HG03066 (cell line): Measurements from ENCODE around the gene LCOR.
A peak's percentile ranks its signal among the peaks of the same experiment; 100 is the strongest.

Experiments
- ATAC-seq: cut with Tn5 transposase; IDR thresholded peaks from one replicate; pipeline ENCODE4 v1.9.1; 2021; ENCODE audit warnings: low read depth; ENCODE audit not compliant: unreplicated experiment

The LCOR gene

DNA sequence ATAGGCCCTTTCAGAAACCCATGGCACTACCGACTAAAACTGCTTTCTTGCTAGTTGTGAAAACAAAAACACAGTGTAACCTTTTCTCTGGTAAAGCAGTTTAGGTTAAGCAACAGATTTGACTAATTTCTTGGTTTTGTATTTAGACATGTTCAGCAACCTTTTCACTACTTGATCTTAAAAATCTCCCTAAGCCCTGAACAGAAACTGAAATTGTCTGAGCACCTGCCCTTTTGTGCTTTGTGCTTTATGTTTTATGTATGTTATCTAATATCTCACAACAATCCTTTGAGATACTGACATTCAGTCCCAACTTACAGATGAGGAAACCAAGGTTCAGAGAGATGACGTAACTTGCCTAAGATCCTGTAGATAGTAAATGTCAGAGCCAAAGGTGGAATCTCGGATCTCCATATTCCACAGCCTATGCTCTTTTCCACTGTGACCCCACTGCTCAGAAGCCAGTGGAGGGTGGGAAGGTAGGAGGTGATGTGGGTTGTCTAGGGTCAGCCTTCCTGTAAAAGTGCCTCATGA, 146.6 kb downstream of the LCOR start:
- ATAC-seq: no peak

DNA sequence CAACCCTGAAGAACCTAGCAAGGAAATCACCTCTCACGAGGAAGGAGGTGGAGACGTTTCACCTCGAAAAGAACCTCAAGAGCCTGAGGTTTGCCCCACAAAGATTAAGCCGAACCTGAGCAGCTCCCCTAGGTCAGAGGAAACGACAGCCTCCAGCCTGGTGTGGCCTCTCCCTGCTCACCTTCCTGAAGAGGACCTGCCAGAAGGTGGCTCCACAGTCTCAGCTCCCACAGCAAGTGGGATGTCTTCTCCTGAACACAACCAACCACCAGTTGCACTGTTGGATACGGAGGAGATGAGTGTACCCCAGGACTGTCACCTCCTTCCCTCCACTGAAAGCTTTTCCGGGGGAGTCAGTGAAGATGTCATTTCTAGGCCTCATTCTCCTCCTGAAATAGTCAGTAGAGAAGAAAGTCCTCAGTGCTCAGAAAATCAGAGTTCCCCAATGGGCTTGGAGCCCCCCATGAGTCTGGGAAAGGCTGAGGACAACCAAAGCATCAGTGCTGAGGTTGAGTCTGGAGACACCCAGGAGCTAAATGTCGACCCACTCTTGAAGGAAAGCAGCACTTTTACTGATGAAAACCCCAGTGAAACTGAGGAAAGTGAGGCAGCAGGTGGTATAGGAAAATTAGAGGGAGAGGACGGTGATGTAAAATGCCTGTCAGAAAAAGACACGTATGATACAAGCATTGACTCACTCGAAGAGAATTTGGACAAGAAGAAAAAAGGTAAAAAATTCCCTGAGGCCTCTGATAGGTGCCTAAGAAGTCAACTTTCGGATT, 150.2 kb downstream of the LCOR start:
- no peak for ATAC-seq

DNA sequence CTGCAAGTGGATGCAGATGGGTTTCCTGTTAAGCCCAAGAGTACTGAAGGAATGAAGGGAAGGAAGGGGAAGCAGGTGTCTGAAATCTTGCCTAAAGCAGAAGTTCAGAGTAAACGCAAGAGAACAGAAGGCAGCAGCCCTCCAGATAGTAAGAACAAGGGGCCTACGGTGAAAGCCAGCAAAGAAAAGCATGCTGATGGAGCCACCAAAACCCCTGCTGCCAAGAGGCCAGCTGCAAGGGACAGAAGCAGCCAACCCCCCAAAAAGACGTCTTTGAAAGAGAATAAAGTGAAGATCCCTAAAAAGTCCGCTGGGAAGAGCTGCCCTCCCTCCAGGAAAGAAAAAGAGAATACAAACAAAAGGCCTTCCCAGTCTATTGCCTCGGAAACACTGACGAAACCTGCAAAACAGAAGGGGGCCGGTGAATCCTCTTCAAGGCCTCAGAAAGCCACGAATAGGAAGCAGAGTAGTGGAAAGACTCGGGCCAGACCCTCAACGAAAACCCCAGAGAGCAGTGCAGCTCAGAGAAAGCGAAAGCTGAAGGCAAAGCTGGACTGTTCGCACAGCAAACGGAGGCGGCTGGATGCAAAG, 152.5 kb downstream of the LCOR start:
- ATAC-seq: peak; percentile 68

DNA sequence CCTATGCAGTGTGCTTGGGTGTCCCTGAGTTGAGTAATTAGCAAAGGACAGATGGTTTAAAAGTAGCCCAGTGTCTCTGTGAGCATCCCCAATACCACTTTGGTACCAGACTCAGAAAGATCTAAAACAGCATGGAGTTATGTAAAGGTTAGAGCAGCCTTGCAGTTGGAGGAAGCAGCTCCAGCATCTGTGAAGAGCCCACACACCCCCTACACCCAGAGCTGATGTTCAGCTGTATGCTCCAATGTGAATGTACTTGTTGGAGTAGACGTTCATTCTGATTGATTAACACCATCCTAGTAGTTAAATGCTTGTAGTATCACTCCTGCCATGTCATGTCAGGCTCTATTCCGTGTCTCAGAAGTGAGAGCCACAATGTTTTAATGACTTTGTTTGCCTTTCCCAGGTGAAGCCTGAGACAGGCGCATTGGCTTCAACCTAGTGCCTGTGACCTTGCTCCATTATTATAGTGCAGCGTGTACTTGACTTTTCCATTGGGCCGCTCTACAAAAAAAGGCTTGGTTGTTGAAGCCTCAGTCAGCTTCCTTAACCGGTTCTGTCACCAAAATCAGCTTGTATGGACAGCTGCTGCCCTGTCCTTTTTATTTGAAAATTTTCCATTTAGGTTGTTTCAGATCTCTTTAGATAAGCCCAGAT, 154.2 kb downstream of the LCOR start:
- no peak for ATAC-seq

DNA sequence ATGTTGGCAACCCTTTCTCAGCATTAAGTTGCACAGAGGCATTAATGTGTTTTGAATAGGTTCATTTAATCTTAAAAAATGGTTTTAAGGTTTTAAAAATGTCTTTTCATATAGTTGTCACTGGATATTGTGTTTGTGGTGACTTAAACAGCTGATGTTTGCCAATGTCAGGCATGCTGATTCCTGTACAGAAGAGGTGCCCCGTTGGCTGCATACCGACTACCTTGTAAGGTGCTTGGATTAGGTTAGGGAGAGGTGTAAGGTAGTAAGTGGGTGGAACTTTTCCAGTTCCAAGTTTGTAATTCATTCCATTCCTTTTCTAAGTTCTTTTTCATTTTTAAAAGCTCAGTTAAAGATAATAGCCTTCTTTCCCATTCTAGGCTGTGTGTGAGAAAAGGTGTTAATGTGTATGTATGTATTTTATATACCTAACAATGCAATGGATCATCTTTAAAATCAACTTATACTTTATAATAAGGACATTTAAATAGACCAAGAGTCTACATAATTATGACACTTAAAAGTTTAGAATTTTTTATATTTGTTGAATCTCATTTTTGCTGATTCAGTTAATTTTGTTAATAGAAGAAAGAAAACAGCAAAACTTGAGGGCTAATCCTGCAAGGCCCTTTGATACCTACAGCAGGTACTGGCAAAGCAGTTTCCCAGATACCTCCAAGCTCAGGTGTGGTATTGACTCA, 155.2 kb downstream of the LCOR start:
- ATAC-seq: no peak

DNA sequence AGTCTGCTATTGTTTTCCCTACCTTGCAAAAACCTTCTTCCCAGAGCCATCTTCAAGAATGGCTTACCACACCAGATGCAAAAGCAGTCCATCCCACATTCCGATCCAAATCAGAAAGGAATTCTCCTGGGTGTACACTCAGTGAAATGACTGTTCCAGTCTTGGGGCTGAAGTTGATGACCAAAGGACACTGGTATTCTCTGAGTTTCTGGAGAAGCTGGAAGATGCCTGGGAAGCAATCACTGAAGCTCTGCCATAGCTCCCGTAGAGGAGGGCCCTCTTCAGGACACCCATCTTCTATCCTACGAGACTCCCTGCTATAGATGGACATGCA, 155.7 kb downstream of the LCOR start:
- no peak for ATAC-seq

DNA sequence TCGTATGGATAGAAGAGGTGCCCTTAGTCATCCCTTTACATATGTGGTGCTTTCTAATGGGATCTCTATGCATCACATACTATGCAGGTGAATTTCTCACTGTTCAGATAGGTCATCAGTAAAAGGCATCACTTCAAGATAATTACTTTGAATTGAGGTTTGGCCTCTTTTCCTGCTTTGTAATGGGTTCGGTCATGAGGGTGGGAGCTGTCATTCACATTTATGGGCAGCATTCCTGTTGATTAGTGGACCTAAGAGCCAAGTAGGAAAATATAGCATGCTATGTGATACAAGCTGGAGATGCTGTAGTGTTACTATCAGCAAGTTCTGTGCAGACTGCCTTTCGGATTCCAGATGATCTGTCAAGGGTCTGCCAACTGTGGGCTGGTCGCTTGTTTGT, 156.3 kb downstream of the LCOR start:
- ATAC-seq: no peak

DNA sequence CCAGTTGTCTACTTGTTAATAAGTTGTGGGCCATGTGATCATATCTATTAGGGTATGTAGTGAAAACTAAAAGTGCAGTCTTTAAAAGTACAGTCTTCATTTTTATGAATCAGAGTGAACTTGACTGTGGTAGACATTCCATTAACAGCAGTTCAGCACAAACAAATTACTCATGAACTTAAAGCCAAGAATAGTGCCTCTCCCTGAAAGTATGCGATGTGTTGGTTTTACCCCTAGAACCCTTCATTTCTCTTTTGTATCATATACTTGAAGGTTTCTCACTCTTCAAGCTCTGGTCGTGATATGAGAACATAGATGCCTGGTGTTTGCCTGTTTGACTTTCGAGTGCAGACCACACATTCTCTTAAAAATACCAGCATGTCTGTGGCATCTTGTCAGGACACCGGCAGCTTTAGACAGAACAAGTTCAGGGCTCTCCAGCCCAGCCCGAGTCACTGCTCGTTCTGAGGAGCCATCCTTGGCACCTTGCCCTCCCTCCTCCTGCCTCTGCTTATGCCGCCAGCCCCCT, 159.3 kb downstream of the LCOR start:
- peak; percentile 56 for ATAC-seq

DNA sequence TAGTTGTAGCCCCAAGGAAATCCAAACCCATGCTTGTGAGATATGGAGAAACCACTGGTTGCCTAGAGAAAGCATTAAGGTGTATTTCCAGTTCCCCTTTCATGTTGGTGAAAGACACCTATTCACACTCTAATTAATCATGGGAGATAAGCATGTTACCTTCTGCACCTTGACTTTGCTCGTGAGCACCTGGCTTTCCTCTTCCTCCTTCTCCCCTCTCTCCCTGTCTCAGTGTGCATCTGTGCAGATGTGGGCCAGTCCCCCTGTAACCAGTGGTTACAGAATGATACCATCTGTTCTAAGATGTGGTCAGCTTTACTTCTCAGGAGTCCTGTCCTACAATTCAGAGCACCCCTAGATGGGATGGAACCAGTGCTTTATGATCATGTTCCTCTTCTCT, 160.6 kb downstream of the LCOR start:
- ATAC-seq: peak; percentile 73

DNA sequence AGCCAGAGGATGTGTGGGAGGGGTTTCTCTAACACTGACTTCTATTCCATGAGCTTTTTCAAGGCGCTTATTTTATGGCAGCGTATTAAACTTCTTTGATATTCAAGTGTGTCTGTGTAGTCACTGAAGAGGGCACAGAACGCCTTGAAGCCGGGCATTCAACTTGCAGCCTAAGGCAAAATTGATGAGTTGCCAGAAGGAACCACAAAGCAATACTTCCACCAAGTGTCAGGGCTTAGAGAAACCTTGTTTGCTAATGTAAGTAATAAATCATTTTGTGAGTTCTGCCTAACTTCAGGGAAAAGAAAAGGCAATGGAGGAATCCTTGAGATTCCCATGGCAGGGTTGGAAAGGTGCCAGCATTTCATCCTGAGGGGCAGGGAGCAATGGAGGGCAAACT, 163.8 kb downstream of the LCOR start:
- ATAC-seq: no peak

DNA sequence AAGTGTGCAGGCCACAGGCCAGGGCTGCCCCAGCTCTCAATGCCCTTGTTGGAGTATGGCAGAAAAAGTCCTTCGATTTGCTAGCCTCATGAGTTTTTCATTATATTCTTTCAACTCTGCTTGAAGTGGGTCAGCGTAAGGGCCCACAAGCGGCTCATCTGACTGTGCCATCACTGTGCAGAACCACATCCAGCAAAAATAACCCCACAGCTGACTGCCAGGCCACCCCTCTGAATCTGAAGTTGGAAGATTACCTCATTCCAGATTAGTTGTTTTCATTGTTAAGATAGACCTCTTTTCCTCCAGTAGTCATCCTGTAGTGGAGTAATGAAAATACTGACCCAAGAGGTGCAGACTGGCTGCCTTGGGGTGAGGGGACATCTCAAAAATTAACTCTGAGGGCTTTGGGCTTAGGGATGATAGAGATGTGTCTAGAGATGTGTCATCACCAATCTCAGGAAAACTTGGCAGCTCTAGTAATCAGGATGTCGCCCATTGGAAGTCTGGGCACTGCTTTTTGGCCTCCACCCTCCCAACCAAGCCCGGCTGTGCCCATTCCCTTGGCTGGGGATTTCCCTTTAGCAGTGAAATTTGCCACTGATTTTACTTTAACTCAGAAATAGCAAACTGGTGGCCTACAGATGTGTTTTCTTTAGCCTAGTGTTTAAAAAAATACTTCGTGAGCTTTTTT, 164.3 kb downstream of the LCOR start:
- ATAC-seq: no peak

DNA sequence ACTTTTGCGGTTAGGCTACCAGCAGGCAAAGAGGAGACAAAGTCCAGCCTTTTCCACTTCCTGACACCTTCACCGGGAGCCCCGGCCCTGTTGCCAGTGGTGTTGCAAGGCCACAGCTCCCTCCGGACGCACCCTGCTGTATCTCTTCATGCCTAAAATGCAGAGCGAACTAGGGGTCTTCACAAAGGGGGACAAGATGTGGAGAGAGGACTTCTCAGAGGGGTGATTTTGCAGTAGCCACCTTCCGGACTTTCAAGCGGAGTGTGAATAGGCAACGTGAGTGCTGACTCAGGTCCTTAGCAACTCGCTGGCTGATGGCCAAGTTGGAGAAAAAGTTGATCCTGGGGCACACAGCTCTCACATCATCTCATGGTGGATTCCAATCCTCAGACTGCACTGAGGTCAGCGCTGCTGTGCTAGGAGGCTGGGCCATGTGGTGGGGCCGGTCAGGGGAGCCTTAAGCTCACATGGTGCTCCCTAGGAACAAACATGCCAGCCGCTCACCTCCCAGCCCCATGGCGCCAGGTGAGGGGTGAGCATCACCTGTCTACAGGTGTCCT, 166.3 kb downstream of the LCOR start:
- no peak for ATAC-seq

DNA sequence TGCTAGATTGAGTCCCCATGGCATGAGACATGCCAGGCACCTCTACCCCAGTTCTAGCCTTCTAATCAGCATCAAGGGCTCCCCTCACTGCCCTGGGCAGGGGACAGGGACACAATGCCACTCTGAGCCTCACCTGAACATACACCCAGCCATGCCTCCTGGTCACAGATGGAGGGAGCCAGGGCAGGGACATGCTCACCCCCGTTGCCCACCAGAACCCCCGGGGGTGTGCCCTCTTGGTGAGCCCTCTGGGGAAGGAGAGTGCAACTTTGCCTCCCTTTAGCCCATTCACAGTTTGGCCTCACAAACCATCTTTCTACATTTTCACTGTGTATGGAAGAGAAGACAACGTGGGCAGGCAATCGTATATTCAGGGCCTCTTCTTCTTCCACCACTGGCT, 167.2 kb downstream of the LCOR start:
- ATAC-seq: no peak

DNA sequence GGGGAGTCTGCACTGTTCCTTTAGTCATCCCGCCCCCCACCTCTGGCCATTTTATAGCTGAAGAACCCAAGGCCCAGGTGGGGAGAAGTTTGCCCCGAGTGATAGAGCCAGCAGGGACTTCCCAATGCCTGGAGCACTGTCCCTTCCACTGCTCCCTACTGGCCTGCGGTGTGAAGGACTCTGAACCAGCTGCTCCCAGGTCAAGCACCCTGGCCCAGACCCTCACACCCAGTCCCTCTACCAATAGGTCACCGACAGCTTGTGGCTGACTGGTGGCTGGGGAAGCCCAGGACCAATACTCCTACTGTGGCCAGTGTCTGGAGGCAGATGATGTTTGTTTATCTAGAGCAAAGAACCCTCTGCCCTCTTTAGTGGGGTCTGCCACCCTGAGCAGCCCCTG, 167.9 kb downstream of the LCOR start:
- no peak for ATAC-seq

DNA sequence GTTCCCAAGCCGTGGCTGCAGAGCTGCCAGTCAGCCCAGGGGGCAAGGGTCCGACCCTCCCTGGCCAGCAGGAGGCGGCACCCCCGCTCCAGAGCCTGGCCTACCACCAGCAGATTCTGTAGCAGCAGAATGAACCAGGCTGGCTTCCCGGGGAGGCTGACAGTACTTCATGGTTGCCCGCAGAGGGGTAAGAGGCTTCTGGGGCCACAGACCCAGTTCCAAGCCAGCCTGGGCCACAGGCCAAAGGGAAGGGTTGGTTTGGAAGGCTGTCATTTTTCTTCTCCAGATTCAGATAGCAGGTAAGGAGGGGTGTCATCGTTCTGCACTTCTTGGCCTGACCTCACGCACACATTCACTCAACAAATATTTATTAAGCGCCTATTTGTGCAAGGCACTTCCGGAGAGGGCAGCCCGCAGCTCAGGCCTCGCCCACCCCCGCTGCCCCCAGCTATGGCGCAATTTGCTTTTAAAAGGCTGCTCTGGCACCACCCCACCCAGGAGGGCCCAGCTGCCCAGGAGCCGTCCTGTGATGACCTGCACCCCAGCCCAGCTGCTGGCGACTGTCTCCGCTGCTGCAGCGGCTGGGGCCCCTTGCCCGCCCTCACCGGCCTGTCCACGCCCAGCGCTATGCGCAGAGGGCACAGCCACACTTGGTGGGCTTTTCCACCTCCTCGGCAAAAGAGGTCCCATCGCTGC, 168.5 kb downstream of the LCOR start:
- no peak for ATAC-seq

DNA sequence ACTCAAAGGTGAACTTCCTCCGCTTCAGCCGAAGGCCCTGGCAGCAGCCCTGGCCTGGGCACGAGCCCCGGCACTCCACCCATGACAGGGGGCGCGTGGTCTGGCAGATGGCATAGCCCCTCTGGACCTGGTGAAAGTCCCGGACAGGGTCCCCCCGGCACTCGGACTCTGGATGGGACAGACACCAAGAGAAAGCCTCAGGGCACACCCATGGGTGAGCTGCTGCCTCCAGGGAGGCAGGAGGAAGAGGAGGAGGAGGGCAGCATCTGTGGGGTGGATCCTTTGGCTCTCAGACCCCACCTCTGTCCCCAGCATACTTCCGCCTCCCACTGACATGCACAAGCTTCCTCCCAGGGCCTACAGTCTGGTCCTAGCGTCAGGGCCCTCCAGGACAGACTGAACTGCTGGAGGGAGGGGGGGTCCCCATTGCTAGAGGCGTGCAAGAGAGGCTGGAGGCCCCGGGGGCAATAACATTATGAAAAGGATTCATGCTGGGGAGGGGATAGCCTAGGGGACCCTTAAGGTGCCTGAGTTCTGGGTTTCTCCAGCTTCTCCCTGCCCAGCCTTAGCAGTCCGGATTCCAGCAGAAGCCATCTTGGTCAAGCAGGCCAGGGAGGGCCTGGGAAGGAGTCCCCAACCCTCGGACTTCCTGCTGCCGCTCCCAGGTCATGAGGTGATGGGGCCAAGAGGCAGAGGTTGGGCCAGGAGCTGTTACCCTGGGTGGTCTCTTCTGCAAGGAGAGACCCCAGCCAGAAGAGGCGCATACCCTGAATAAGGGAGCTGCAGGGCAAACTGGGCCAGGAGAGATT, 169.3 kb downstream of the LCOR start:
- ATAC-seq: no peak

DNA sequence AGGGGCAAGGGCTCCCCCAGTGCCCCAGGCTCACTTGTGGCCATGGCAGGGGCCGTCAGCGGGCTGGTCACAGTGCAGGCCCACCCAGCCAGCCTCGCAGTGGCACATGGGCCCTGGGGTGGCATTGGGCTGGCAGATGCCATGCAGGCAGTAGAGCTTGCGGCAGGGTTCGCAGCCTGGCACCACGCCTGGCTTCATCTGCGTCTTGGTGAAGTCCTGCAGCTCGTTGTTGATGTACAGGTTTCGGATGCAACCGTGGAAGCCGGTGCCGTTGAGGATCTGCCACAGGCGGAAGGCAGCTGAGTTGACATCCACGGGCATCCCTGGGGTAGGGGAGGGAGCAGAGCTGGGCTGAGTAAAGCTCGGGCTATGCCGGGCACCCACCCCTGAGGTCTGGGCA, 170.6 kb downstream of the LCOR start:
- no peak for ATAC-seq

DNA sequence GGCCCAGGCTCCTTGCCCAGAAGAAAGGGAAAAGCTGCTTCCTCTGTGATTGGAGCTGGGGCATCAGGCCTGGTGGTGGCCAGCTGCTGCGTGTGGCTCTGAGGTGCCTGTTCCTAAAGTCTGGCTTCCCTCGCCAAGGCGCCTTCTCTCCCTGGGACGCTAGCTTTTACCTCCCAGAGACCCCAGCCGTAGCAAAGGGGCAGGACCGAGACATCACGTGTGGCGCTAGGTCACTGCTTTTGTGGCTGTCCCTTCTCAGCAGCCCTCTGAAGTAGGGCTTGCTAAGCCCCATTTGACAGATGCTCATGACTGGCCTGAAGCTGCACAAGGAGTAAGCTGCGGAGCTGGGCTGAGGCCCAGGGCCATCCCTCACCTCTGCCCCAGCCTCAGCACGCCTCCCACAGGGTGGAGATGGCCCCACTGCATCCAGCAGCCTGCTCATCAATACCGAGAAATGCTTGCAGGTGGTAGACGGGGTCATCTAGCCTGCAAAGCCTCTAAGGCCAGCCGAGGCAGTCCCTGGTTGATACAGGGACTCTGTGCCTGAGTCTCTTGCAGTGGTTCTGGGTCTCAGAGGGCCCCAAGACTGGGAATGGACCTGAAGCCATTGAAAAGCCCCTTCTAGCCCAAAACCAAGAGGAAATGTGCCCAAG, 171.2 kb downstream of the LCOR start:
- ATAC-seq: no peak
